ENCODE measurements around the gene CCDC40. TPM values are rescaled to one million over a fixed set of nuclear protein-coding genes. Genes with fewer than 3 reads are reported as not detected.

Gene CCDC40
- total RNA-seq, 1 experiment from 2014 or later, result 3.9 TPM

DNA sequence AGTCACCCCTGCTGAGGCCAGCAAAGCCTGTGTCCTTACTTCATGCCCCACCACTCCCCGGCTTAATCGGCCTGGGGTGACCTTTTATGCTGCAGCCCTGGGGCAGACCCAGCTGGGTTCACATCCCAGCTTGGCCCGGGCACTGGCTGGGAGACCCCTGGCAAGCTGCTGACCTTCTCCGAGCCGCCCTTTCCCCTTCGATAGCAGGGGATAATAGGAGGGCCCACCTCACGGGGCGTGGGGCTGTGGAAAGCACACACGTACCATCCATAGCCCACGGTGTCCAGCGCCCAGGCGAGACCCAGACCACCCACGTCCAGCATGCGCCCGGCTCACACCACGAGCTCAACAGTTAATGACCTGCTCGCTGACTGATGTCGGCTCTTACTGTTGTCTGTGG lies 27.6 kb upstream of the CCDC40 start:
- Histone ChIP-seq H3K4me1 (peaks cover 10% of the 10 kb centered on the region; the same call in 1 of the 2 replicates), H3K27me3 (replicated peaks; ENCODE audit: control insufficient read depth, insufficient read depth, low read length) (no peaks in the 10 kb centered on the region), H3K36me3 (ENCODE audit: control insufficient read depth, insufficient read depth, low read length) (no peaks in the 10 kb centered on the region; the same call in 1 of the 2 replicates), H3K9me3 (no peaks in the 10 kb centered on the region), H3K4me3 (ENCODE audit: low read depth, low read length) (no peak overlapping the region)
- BruUV-seq (replicated peaks), result no TSS peak
- Mint-ChIP-seq H3K4me1 (ENCODE audit: low read depth, unreplicated experiment) (peaks cover 8% of the 10 kb centered on the region), H3K4me3 (ENCODE audit: unreplicated experiment) (no peak overlapping the region), H3K36me3 (ENCODE audit: insufficient read depth, unreplicated experiment) (peaks cover 7% of the 10 kb centered on the region), H3K27ac (ENCODE audit: unreplicated experiment) (no peak overlapping the region), H3K9me3 (ENCODE audit: unreplicated experiment) (no peaks in the 10 kb centered on the region), H3K27me3 (ENCODE audit: insufficient read depth, unreplicated experiment) (no peaks in the 10 kb centered on the region)
- POLR2A ChIA-PET, result interaction anchor here (1.0 kb wide), 1 partner anchor 15 kb away, joined by 4 read pairs; no protein-coding TSS in a partner anchor
- CTCF ChIA-PET, result interaction anchor here (0.6 to 1.7 kb wide), 15 partner anchors 8 to 353 kb away, joined by 3 to 13 read pairs (median 4); partner anchors contain the start of genes CBX2 and GAA
- intact Hi-C loops (cut with micrococcal nuclease; ENCODE audit: unreplicated experiment), result loop anchor here (5.0 kb wide), 2 partner anchors 73 to 118 kb away; no protein-coding TSS in a partner anchor
- TF ChIP-seq, protein P1, sequence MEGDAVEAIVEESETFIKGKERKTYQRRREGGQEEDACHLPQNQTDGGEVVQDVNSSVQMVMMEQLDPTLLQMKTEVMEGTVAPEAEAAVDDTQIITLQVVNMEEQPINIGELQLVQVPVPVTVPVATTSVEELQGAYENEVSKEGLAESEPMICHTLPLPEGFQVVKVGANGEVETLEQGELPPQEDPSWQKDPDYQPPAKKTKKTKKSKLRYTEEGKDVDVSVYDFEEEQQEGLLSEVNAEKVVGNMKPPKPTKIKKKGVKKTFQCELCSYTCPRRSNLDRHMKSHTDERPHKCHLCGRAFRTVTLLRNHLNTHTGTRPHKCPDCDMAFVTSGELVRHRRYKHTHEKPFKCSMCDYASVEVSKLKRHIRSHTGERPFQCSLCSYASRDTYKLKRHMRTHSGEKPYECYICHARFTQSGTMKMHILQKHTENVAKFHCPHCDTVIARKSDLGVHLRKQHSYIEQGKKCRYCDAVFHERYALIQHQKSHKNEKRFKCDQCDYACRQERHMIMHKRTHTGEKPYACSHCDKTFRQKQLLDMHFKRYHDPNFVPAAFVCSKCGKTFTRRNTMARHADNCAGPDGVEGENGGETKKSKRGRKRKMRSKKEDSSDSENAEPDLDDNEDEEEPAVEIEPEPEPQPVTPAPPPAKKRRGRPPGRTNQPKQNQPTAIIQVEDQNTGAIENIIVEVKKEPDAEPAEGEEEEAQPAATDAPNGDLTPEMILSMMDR (IDR thresholded peaks at IDR 0.05; ENCODE audit: insufficient read depth in 1 of 2, low read depth in 1 of 2, low read length in 1 of 2, severe bottlenecking in 1 of 2, unreplicated experiment in 1 of 2), result no peak
- DNase-seq, result no peak

DNA sequence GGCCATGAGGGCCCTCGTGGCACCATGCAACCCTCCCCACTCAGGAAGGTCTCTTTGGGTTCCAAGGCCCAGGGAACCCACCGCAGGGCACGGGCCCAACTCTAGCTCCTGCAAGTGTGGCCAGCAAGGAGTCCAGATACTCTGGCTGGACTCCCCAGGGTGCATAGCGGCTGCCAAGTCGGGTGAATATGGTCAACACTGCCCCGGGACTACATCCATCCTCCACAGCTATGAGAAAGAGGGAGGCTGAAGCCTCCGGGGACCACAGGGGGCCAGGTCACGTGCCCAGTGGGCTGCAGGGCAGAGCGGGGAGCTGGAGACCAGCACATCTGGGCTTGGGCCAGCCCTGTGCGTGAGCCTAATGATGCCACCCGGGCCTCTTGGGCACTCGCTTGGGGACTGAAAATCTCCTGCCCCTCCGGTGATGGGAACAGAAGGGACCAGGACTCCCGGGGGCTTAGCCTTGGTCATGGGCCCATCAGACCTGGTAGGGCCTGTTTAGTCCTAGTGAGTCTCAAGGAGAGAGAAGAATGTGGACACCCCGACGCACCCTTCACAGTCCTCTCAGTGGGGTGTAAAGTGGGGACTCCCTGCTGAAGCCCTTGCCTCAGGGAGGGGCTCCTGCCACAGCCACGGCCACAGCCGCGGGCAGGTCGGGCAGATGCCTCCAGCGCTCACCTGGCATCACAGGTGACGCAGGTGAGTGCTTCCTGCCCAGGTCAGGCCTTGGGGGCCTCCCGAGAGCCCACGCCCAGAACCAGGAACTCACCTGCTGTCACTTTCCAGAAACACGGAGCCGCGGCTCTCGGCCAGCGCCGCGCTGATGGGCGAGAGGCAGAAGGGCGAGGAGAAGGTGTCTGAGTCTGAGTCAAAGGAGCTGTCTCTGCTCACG lies 26.8 kb upstream of the CCDC40 start:
- Mint-ChIP-seq H3K4me3 (ENCODE audit: unreplicated experiment) (no peak overlapping the region), H3K4me1 (ENCODE audit: low read depth, unreplicated experiment) (peaks cover 8% of the 10 kb centered on the region), H3K36me3 (ENCODE audit: insufficient read depth, unreplicated experiment) (peaks cover 7% of the 10 kb centered on the region), H3K9me3 (ENCODE audit: unreplicated experiment) (no peaks in the 10 kb centered on the region), H3K27me3 (ENCODE audit: insufficient read depth, unreplicated experiment) (no peaks in the 10 kb centered on the region), H3K27ac (ENCODE audit: unreplicated experiment) (no peak overlapping the region)
- TF ChIP-seq, protein P1 (IDR thresholded peaks at IDR 0.05; ENCODE audit: insufficient read depth in 1 of 2, low read depth in 1 of 2, low read length in 1 of 2, severe bottlenecking in 1 of 2, unreplicated experiment in 1 of 2), result no peak
- no peaks in the 10 kb centered on the region; the same call in 1 of the 2 replicates for H3K36me3 ChIP-seq (ENCODE audit: control insufficient read depth, insufficient read depth, low read length)
- H3K4me1 ChIP-seq, result peaks cover 10% of the 10 kb centered on the region; the same call in 1 of the 2 replicates
- no peak for DNase-seq
- no peaks in the 10 kb centered on the region for H3K9me3 ChIP-seq
- H3K27me3 ChIP-seq (replicated peaks; ENCODE audit: control insufficient read depth, insufficient read depth, low read length), result no peaks in the 10 kb centered on the region
- ChIA-PET POLR2A (no interaction called here), CTCF (interaction anchor here (1.4 to 1.7 kb wide), 3 partner anchors 16 to 169 kb away, joined by 4 to 13 read pairs (median 11); partner anchors contain the start of gene GAA)
- H3K4me3 ChIP-seq (ENCODE audit: low read depth, low read length), result no peak overlapping the region
- intact Hi-C loops (cut with micrococcal nuclease; ENCODE audit: unreplicated experiment), result loop anchor here (5.0 kb wide), 2 partner anchors 73 to 118 kb away; no protein-coding TSS in a partner anchor
- BruUV-seq (replicated peaks), result no TSS peak

DNA sequence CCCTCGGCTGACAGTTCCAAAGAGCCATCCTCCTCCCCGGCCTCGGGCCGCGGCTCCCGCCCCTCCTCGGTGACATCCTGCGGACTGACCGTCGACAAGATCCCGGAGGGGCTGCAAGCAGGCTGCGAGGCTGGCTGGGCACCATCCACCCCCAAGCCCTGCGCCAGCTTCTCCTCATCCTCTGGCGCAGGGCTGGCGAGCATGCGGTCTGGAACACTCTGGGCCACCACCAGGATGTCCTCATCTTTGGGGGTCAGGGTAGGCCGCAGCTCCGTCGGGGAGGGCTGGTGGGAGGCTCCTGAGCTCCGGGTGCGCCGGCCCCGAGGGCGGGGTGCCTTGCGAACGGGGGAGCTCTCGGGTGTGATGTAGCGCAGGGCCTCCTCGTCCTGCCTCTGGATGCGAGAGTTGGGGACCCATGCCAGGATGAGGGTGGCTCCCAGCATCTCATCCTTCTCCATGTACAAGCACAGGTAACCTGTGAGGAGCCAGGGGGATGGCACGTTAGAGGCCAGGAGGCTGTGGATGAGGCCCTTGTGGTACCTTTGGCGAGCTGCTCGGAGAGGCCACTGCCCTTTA lies 26.1 kb upstream of the CCDC40 start:
- ChIA-PET CTCF (interaction anchor here (0.9 kb wide), 1 partner anchor 18 kb away, joined by 3 read pairs; no protein-coding TSS in a partner anchor), POLR2A (no interaction called here)
- Mint-ChIP-seq H3K27me3 (ENCODE audit: insufficient read depth, unreplicated experiment) (no peaks in the 10 kb centered on the region), H3K27ac (ENCODE audit: unreplicated experiment) (no peak overlapping the region), H3K36me3 (ENCODE audit: insufficient read depth, unreplicated experiment) (peaks cover 7% of the 10 kb centered on the region), H3K4me3 (ENCODE audit: unreplicated experiment) (no peak overlapping the region), H3K4me1 (ENCODE audit: low read depth, unreplicated experiment) (peaks cover 8% of the 10 kb centered on the region), H3K9me3 (ENCODE audit: unreplicated experiment) (no peaks in the 10 kb centered on the region)
- no peaks in the 10 kb centered on the region; the same call in 1 of the 2 replicates for H3K36me3 ChIP-seq (ENCODE audit: control insufficient read depth, insufficient read depth, low read length)
- intact Hi-C loops (cut with micrococcal nuclease; ENCODE audit: unreplicated experiment), result no loop called here
- DNase-seq, result no peak
- BruUV-seq (replicated peaks), result no TSS peak
- no peaks in the 10 kb centered on the region for H3K27me3 ChIP-seq (replicated peaks; ENCODE audit: control insufficient read depth, insufficient read depth, low read length)
- TF ChIP-seq, protein P1 (IDR thresholded peaks at IDR 0.05; ENCODE audit: insufficient read depth in 1 of 2, low read depth in 1 of 2, low read length in 1 of 2, severe bottlenecking in 1 of 2, unreplicated experiment in 1 of 2), result no peak
- no peak overlapping the region for H3K4me3 ChIP-seq (ENCODE audit: low read depth, low read length)
- peaks cover 10% of the 10 kb centered on the region; the same call in 1 of the 2 replicates for H3K4me1 ChIP-seq
- H3K9me3 ChIP-seq, result no peaks in the 10 kb centered on the region
